Measurements from ENCODE around the gene TMTC1.

The TMTC1 gene

DNA sequence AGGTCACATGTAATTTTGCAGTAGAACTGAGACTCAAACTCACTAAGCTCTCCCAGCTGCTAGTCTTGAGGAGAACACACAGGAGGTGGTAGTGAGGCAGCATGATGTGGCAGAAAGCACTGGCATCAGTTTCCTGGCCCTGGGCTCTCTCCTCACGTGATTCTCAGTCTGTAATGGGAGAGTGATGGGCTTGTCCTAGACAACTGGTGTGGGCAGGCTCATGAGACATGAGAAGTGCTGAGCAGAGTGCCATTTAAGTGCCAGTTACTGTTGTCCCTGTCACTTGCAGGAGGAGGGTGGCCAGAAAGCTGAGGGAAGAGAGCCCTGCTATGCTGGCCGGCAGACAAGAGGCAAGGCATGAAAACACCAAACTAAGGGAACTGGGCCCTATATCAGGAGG lies 237.7 kb downstream of the TMTC1 start:
- H3K14ac ChIP-seq (ENCODE audit: low read length in 2 of 2) = peak overlapping the region in 1 of 2 experiments; percentile 90
- H2BK12ac ChIP-seq (ENCODE audit: low read length in 2 of 2) = peak overlapping the region; percentile 80 to 96
- H2AK5ac ChIP-seq (ENCODE audit: low read length, severe bottlenecking) = no peak overlapping the region
- H3K4me1 ChIP-seq (ENCODE audit: control insufficient read depth, insufficient read depth, low read depth, low read length) = no peaks in the 10 kb centered on the region
- no peak overlapping the region for H2BK5ac ChIP-seq (ENCODE audit: low read depth, low read length, poor library complexity, severe bottlenecking)
- no peak overlapping the region for H3K9ac ChIP-seq (ENCODE audit: low read length)
- no peak for DNase-seq
- H3K4ac ChIP-seq (ENCODE audit: low read depth in 1 of 2, low read length in 2 of 2) = peak overlapping the region; percentile 55 to 64
- H3K79me1 ChIP-seq (replicated peaks; ENCODE audit: low read length, poor library complexity, severe bottlenecking) = no peaks in the 10 kb centered on the region
- H3K9me3 ChIP-seq (ENCODE audit: control insufficient read depth, low read length) = no peaks in the 10 kb centered on the region
- H3K27me3 ChIP-seq (ENCODE audit: control insufficient read depth in 1 of 2, insufficient read depth in 1 of 2, low read length in 2 of 2) = peaks cover 0 to 4% of the 10 kb centered on the region in 2 experiments
- H4K8ac ChIP-seq (ENCODE audit: low read length) = peak overlapping the region; percentile 59
- no peak overlapping the region for H2AFZ ChIP-seq (ENCODE audit: low read depth, low read length)
- H3K18ac ChIP-seq (ENCODE audit: low read depth in 1 of 2, low read length in 2 of 2) = peak overlapping the region; percentile 44 to 65
- peak overlapping the region; percentile 44 for H2BK15ac ChIP-seq (ENCODE audit: low read depth, poor library complexity, severe bottlenecking)
- H3K4me2 ChIP-seq (ENCODE audit: low read length, poor library complexity, severe bottlenecking) = no peak overlapping the region
- no peaks in the 10 kb centered on the region for H3K36me3 ChIP-seq (ENCODE audit: control insufficient read depth in 1 of 2, insufficient read depth in 2 of 2, low read depth in 1 of 2, low read length in 2 of 2)
- no peak overlapping the region for H3K27ac ChIP-seq (ENCODE audit: low read length, poor library complexity, severe bottlenecking)
- no peak overlapping the region for H3K4me3 ChIP-seq (ENCODE audit: insufficient read depth in 1 of 2, low read depth in 1 of 2, low read length in 2 of 2)
- H3K23ac ChIP-seq (ENCODE audit: low read length in 2 of 2) = no peak overlapping the region
- peak overlapping the region; percentile 92 for H4K91ac ChIP-seq (ENCODE audit: low read length)
- peak overlapping the region; percentile 78 for H2BK120ac ChIP-seq (ENCODE audit: low read depth, low read length)
- WGBS = 85% methylated on average over 2 of the region's 2 CpGs

DNA sequence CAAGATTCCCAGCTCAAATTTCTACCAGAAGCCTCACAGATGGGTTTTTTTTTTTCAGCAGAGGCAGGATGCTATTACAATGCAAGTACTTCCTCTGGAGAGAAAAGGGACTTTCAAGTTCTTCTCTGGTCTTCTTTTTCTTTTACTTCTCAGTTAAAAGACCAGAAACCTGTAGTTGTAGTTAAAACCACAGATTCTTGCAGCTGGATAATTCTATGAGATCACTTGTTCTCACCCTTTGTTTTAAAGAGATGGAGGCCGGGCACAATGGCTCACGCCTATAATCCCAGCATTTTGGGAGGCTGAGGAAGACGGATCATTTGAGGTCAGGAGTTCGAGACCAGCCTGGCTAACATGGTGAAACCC lies 238.7 kb downstream of the TMTC1 start:
- WGBS = 100% methylated on average over 4 of the region's 4 CpGs
- no peak overlapping the region for H3K27ac ChIP-seq (ENCODE audit: low read length, poor library complexity, severe bottlenecking)
- H4K91ac ChIP-seq (ENCODE audit: low read length) = no peak overlapping the region
- H3K4ac ChIP-seq (ENCODE audit: low read depth in 1 of 2, low read length in 2 of 2) = no peak overlapping the region
- no peaks in the 10 kb centered on the region for H3K36me3 ChIP-seq (ENCODE audit: control insufficient read depth in 1 of 2, insufficient read depth in 2 of 2, low read depth in 1 of 2, low read length in 2 of 2)
- no peak overlapping the region for H2BK12ac ChIP-seq (ENCODE audit: low read length in 2 of 2)
- no peak overlapping the region for H3K9ac ChIP-seq (ENCODE audit: low read length)
- no peaks in the 10 kb centered on the region for H3K79me1 ChIP-seq (replicated peaks; ENCODE audit: low read length, poor library complexity, severe bottlenecking)
- no peaks in the 10 kb centered on the region for H3K4me1 ChIP-seq (ENCODE audit: control insufficient read depth, insufficient read depth, low read depth, low read length)
- no peak for DNase-seq
- no peaks in the 10 kb centered on the region for H3K27me3 ChIP-seq (ENCODE audit: control insufficient read depth in 1 of 2, insufficient read depth in 1 of 2, low read length in 2 of 2)
- H3K4me2 ChIP-seq (ENCODE audit: low read length, poor library complexity, severe bottlenecking) = no peak overlapping the region
- no peak overlapping the region for H2AFZ ChIP-seq (ENCODE audit: low read depth, low read length)
- no peak overlapping the region for H2BK15ac ChIP-seq (ENCODE audit: low read depth, poor library complexity, severe bottlenecking)
- no peak overlapping the region for H4K8ac ChIP-seq (ENCODE audit: low read length)
- no peak overlapping the region for H2BK120ac ChIP-seq (ENCODE audit: low read depth, low read length)
- H2AK5ac ChIP-seq (ENCODE audit: low read length, severe bottlenecking) = no peak overlapping the region
- H3K18ac ChIP-seq (ENCODE audit: low read depth in 1 of 2, low read length in 2 of 2) = no peak overlapping the region
- H3K23ac ChIP-seq (ENCODE audit: low read length in 2 of 2) = no peak overlapping the region
- no peak overlapping the region for H2BK5ac ChIP-seq (ENCODE audit: low read depth, low read length, poor library complexity, severe bottlenecking)
- no peaks in the 10 kb centered on the region for H3K9me3 ChIP-seq (ENCODE audit: control insufficient read depth, low read length)
- no peak overlapping the region for H3K14ac ChIP-seq (ENCODE audit: low read length in 2 of 2)
- H3K4me3 ChIP-seq (ENCODE audit: insufficient read depth in 1 of 2, low read depth in 1 of 2, low read length in 2 of 2) = no peak overlapping the region

GRCh38 chr12:29544428-29545101 lies 239.2 kb downstream of the TMTC1 start:
- peak overlapping the region in 1 of 2 experiments; percentile 22 for H3K14ac ChIP-seq (ENCODE audit: low read length in 2 of 2)
- H3K36me3 ChIP-seq (ENCODE audit: control insufficient read depth in 1 of 2, insufficient read depth in 2 of 2, low read depth in 1 of 2, low read length in 2 of 2) = no peaks in the 10 kb centered on the region
- H3K4me1 ChIP-seq (ENCODE audit: control insufficient read depth, insufficient read depth, low read depth, low read length) = no peaks in the 10 kb centered on the region
- H3K27me3 ChIP-seq (ENCODE audit: control insufficient read depth in 1 of 2, insufficient read depth in 1 of 2, low read length in 2 of 2) = no peaks in the 10 kb centered on the region
- H2BK120ac ChIP-seq (ENCODE audit: low read depth, low read length) = peak overlapping the region; percentile 87
- peak overlapping the region in 1 of 2 experiments; percentile 47 for H3K4ac ChIP-seq (ENCODE audit: low read depth in 1 of 2, low read length in 2 of 2)
- peak overlapping the region; percentile 86 for H2BK15ac ChIP-seq (ENCODE audit: low read depth, poor library complexity, severe bottlenecking)
- no peak overlapping the region for H3K9ac ChIP-seq (ENCODE audit: low read length)
- H3K4me3 ChIP-seq (ENCODE audit: insufficient read depth in 1 of 2, low read depth in 1 of 2, low read length in 2 of 2) = no peak overlapping the region
- WGBS = 89% methylated on average over 3 of the region's 6 CpGs
- no peak overlapping the region for H2AFZ ChIP-seq (ENCODE audit: low read depth, low read length)
- no peaks in the 10 kb centered on the region for H3K9me3 ChIP-seq (ENCODE audit: control insufficient read depth, low read length)
- no peak overlapping the region for H3K18ac ChIP-seq (ENCODE audit: low read depth in 1 of 2, low read length in 2 of 2)
- no peak overlapping the region for H2AK5ac ChIP-seq (ENCODE audit: low read length, severe bottlenecking)
- no peak for DNase-seq
- no peak overlapping the region for H3K4me2 ChIP-seq (ENCODE audit: low read length, poor library complexity, severe bottlenecking)
- H3K79me1 ChIP-seq (replicated peaks; ENCODE audit: low read length, poor library complexity, severe bottlenecking) = no peaks in the 10 kb centered on the region
- H4K91ac ChIP-seq (ENCODE audit: low read length) = peak overlapping the region; percentile 71
- H3K27ac ChIP-seq (ENCODE audit: low read length, poor library complexity, severe bottlenecking) = no peak overlapping the region
- H3K23ac ChIP-seq (ENCODE audit: low read length in 2 of 2) = no peak overlapping the region
- H2BK12ac ChIP-seq (ENCODE audit: low read length in 2 of 2) = peak overlapping the region; percentile 45 to 91
- H2BK5ac ChIP-seq (ENCODE audit: low read depth, low read length, poor library complexity, severe bottlenecking) = no peak overlapping the region
- peak overlapping the region; percentile 57 for H4K8ac ChIP-seq (ENCODE audit: low read length)

DNA sequence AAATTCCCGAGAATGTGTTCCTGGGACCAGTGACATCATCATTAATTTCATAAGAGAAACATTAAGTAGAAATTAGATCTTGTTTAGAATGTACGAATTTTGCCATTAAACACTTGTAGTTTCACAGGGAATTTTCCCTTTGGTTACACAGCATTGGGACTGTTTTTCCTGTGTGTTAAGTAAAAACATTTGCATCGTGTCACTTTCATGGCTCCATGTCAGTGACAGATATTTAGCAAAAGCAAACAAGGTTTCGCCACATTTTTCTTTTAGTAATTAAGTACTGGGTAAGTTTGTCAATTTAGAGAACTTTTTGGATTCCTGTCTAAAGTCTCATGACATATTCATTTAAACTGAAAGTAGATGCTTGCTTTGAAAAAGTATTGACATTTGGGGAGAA lies 240.7 kb downstream of the TMTC1 start:
- Histone ChIP-seq H4K91ac (ENCODE audit: low read length) (no peak overlapping the region), H3K9ac (ENCODE audit: low read length) (peak overlapping the region; percentile 71)
- WGBS = 86% methylated on average over 2 of the region's 4 CpGs

More for the DNA sequence above, 240.7 kb downstream of the TMTC1 start:
- H3K4me1 ChIP-seq (ENCODE audit: control insufficient read depth, insufficient read depth, low read depth, low read length) = no peaks in the 10 kb centered on the region
- no peak overlapping the region for H3K23ac ChIP-seq (ENCODE audit: low read length in 2 of 2)
- H3K27me3 ChIP-seq (ENCODE audit: control insufficient read depth in 1 of 2, insufficient read depth in 1 of 2, low read length in 2 of 2) = no peaks in the 10 kb centered on the region
- no peak overlapping the region for H2BK12ac ChIP-seq (ENCODE audit: low read length in 2 of 2)
- no peak overlapping the region for H3K14ac ChIP-seq (ENCODE audit: low read length in 2 of 2)
- peak overlapping the region in 1 of 2 experiments; percentile 69 for H3K4me3 ChIP-seq (ENCODE audit: insufficient read depth in 1 of 2, low read depth in 1 of 2, low read length in 2 of 2)
- H3K27ac ChIP-seq (ENCODE audit: low read length, poor library complexity, severe bottlenecking) = no peak overlapping the region
- H2BK15ac ChIP-seq (ENCODE audit: low read depth, poor library complexity, severe bottlenecking) = no peak overlapping the region
- no peak overlapping the region for H3K4me2 ChIP-seq (ENCODE audit: low read length, poor library complexity, severe bottlenecking)
- H2AK5ac ChIP-seq (ENCODE audit: low read length, severe bottlenecking) = no peak overlapping the region
- no peak overlapping the region for H3K18ac ChIP-seq (ENCODE audit: low read depth in 1 of 2, low read length in 2 of 2)
- H2AFZ ChIP-seq (ENCODE audit: low read depth, low read length) = no peak overlapping the region
- no peaks in the 10 kb centered on the region for H3K36me3 ChIP-seq (ENCODE audit: control insufficient read depth in 1 of 2, insufficient read depth in 2 of 2, low read depth in 1 of 2, low read length in 2 of 2)
- no peaks in the 10 kb centered on the region for H3K79me1 ChIP-seq (replicated peaks; ENCODE audit: low read length, poor library complexity, severe bottlenecking)
- no peak overlapping the region for H2BK120ac ChIP-seq (ENCODE audit: low read depth, low read length)
- no peak overlapping the region for H3K4ac ChIP-seq (ENCODE audit: low read depth in 1 of 2, low read length in 2 of 2)
- H4K8ac ChIP-seq (ENCODE audit: low read length) = no peak overlapping the region
- H2BK5ac ChIP-seq (ENCODE audit: low read depth, low read length, poor library complexity, severe bottlenecking) = no peak overlapping the region
- DNase-seq = no peak
- H3K9me3 ChIP-seq (ENCODE audit: control insufficient read depth, low read length) = no peaks in the 10 kb centered on the region

Data from mesenchymal stem cell (in vitro differentiated cells and primary cell).